ENCODE data around the gene SLC25A47. TPM values are rescaled to one million over a fixed set of nuclear protein-coding genes. Genes with fewer than 3 reads are reported as not detected.

Gene SLC25A47
- total and polyA plus RNA-seq, 2 of the 4 experiments (the other 2 are of a cell fraction): not detected

DNA sequence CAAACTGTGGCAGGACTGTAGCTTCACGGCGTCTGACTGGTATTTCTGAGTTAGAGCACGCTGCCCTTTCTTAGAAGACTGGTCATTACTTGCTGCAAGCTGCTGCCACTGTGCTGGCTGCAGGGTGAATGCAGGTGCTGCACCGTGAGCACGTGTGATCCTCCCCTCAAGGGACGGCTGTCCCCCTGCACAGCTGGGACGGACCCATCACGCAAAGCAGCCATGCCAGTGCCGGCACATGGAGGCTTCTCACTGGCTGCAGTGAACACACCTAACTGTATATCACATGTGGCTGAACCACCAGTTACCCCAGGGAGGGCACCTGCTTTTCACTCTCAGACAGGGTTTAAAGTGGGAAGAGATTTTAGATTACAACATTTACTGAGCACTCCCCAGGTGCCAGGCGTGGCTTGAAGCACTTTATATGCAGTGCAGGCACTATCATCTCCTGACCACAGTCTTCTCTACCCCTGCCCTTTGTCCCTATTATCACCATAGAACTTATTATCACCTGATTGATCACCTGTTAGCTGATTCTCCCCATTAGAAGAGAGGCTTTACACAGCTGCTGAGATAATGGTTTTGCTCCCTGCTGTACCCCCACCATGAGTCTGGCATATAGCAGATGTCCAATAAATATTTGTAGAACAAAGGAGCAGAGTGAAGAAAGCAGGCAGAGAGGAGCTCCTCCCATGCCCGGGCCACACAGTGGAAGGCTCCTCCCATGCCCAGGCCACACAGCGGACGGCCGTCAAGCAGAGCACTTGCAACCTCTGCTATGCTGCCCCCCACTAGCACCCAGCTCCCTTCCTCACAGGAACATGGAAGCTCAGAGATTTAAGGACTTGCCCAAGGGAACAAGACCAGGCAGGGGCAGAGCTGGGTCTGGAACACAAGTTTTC is 25.9 kb downstream of the SLC25A47 start:
- DNase-seq (no peak), ATAC-seq (ENCODE audit: low read depth) (no peak)
- Histone ChIP-seq H3K14ac (replicated peaks; ENCODE audit: low read depth, low read length) (no peak overlapping the region), H3K4me2 (ENCODE audit: low read depth, low read length) (no peak overlapping the region), H3K18ac (ENCODE audit: low read depth, low read length) (no peak overlapping the region), H4K5ac (ENCODE audit: low read depth, low read length) (no peak overlapping the region), H3K79me1 (ENCODE audit: low read depth in 1 of 2, low read length in 2 of 2) (peaks cover 7 to 43% of the 10 kb centered on the region in 2 experiments), H4K91ac (ENCODE audit: insufficient read depth, low read depth, low read length) (no peak overlapping the region), H2BK120ac (ENCODE audit: low read depth, low read length) (no peak overlapping the region), H3K56ac (ENCODE audit: extremely low read depth, insufficient read depth, low read length) (no peak overlapping the region), H2BK5ac (ENCODE audit: low read depth, low read length, poor library complexity, severe bottlenecking) (no peak overlapping the region), H3K4me3 (ENCODE audit: insufficient read depth, low read depth, low read length) (no peak overlapping the region), H3K9ac (ENCODE audit: low read depth, low read length) (no peak overlapping the region), H4K20me1 (ENCODE audit: insufficient read depth, low read length) (peaks cover 3% of the 10 kb centered on the region; the same call in 1 of the 2 replicates), H3K23ac (ENCODE audit: low read depth, low read length) (no peak overlapping the region), H2AK9ac (replicated peaks; ENCODE audit: low read depth, low read length, poor library complexity) (no peak overlapping the region), H3K9me3 (ENCODE audit: control insufficient read depth, insufficient read depth, low read length) (no peaks in the 10 kb centered on the region), H2BK15ac (ENCODE audit: low read depth, low read length) (no peak overlapping the region), H3K27me3 (ENCODE audit: control insufficient read depth, insufficient read depth, low read length) (no peaks in the 10 kb centered on the region), H3K36me3 (ENCODE audit: control insufficient read depth, insufficient read depth, low read length) (peaks cover 68% of the 10 kb centered on the region), H3K27ac (ENCODE audit: insufficient read depth, low read length) (no peak overlapping the region), H2AFZ (replicated peaks; ENCODE audit: low read length, poor library complexity) (no peak overlapping the region), H2BK20ac (ENCODE audit: low read depth, low read length) (no peak overlapping the region), H3K4ac (ENCODE audit: low read depth, low read length) (no peak overlapping the region), H3K4me1 (ENCODE audit: control insufficient read depth, insufficient read depth, low read length) (no peaks in the 10 kb centered on the region), H4K8ac (ENCODE audit: low read depth in 2 of 2, low read length in 2 of 2) (no peak overlapping the region), H3K9me1 (ENCODE audit: insufficient read depth, low read length) (peaks cover 14% of the 10 kb centered on the region; the same call in 1 of the 2 replicates), H2AK5ac (ENCODE audit: low read depth, low read length) (no peak overlapping the region)
- dilution Hi-C loops (cut with HindIII; ENCODE audit: low sequenced_read_pairs, unreplicated experiment) (no loop called here), in situ Hi-C loops (cut with MboI; ENCODE audit: low sequenced_read_pairs) (no loop called here), intact Hi-C loops (cut with micrococcal nuclease) (no loop called here)
- ChIA-PET CTCF (no interaction called here), POLR2A (ENCODE audit: unreplicated experiment) (no interaction called here)
- no TSS peak for BruUV-seq (replicated peaks)
- WGBS, 2 experiments (ENCODE audit: extremely low coverage in 2 of 2, insufficient read length in 1 of 2): 80% methylated on average over 3 of the region's 14 CpGs; no CpG with 5 or more reads in 1 of the 2 experiments
- TF ChIP-seq NFE2L2 (IDR thresholded peaks at IDR 0.05; ENCODE audit: low read depth, low read length): no peak
- TF ChIP-seq, protein P1, sequence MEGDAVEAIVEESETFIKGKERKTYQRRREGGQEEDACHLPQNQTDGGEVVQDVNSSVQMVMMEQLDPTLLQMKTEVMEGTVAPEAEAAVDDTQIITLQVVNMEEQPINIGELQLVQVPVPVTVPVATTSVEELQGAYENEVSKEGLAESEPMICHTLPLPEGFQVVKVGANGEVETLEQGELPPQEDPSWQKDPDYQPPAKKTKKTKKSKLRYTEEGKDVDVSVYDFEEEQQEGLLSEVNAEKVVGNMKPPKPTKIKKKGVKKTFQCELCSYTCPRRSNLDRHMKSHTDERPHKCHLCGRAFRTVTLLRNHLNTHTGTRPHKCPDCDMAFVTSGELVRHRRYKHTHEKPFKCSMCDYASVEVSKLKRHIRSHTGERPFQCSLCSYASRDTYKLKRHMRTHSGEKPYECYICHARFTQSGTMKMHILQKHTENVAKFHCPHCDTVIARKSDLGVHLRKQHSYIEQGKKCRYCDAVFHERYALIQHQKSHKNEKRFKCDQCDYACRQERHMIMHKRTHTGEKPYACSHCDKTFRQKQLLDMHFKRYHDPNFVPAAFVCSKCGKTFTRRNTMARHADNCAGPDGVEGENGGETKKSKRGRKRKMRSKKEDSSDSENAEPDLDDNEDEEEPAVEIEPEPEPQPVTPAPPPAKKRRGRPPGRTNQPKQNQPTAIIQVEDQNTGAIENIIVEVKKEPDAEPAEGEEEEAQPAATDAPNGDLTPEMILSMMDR (conservative IDR thresholded peaks at IDR 0.05; ENCODE audit: low read depth, low read length): no peak
- TF ChIP-seq CEBPB (IDR thresholded peaks at IDR 0.05; ENCODE audit: low read depth, low read length): no peak
- TF ChIP-seq POLR2A (IDR thresholded peaks at IDR 0.05; ENCODE audit: low read depth, low read length): no peak
- no peak for TF ChIP-seq MAZ (IDR thresholded peaks at IDR 0.05; ENCODE audit: borderline replicate concordance, low read depth, low read length)
- no peak for TF ChIP-seq RAD21 (IDR thresholded peaks at IDR 0.05; ENCODE audit: low read length)
- no peak for TF ChIP-seq CHD1 (IDR thresholded peaks at IDR 0.05; ENCODE audit: low read depth, low read length)
- no peak for TF ChIP-seq RFX5 (IDR thresholded peaks at IDR 0.05; ENCODE audit: low read depth, low read length)
